ENCODE results near the gene BNIP1. TPM values are rescaled to one million over a fixed set of nuclear protein-coding genes. Genes with fewer than 3 reads are reported as not detected.
"Not testable (repeated sequence)": the region's sequence is repeated elsewhere in the genome, so short reads cannot be mapped to it uniquely, and the experiment has no call there.

BNIP1 gene
- total and polyA plus RNA-seq, 9 donors, result 8.3 to 17.6 (median 9.5) TPM

- Histone ChIP-seq H3K27ac (no peak overlapping the region), H3K4me3 (no peak overlapping the region), H3K9me3 (no peaks in the 10 kb centered on the region), H3K4me1 (ENCODE audit: insufficient read depth) (peaks cover 5% of the 10 kb centered on the region), H3K27me3 (no peaks in the 10 kb centered on the region), H3K36me3 (no peaks in the 10 kb centered on the region)
- 78 to 100% (median 93%) methylated on average over 1 of the region's 1 CpG for WGBS, 3 donors
- intact Hi-C loops (cut with DNase I), result no loop called here
- TF ChIP-seq POLR2A (IDR thresholded peaks at IDR 0.05) (no peak), EP300 (IDR thresholded peaks at IDR 0.05) (no peak), CTCF (IDR thresholded peaks at IDR 0.05) (no peak)
- DNase-seq, result no peak
Measured at GRCh38 chr5:173103411-173103810, 40.9 kb upstream of the BNIP1 start.

- Histone ChIP-seq H3K27me3 (no peaks in the 10 kb centered on the region), H3K9me3 (no peaks in the 10 kb centered on the region), H3K36me3 (no peaks in the 10 kb centered on the region), H3K27ac (no peak overlapping the region), H3K4me1 (ENCODE audit: insufficient read depth) (no peaks in the 10 kb centered on the region), H3K4me3 (no peak overlapping the region)
- WGBS, 3 donors, result 66 to 71% (median 71%) methylated on average over 3 of the region's 3 CpGs
- TF ChIP-seq CTCF (IDR thresholded peaks at IDR 0.05) (no peak), POLR2A (IDR thresholded peaks at IDR 0.05) (no peak), EP300 (IDR thresholded peaks at IDR 0.05) (no peak)
- intact Hi-C loops (cut with DNase I), result no loop called here
- DNase-seq, result no peak
Measured at GRCh38 chr5:173108914-173109313, 35.4 kb upstream of the BNIP1 start.

- Histone ChIP-seq H3K4me3 (no peak overlapping the region), H3K36me3 (no peaks in the 10 kb centered on the region), H3K4me1 (ENCODE audit: insufficient read depth) (no peaks in the 10 kb centered on the region), H3K27me3 (no peaks in the 10 kb centered on the region), H3K27ac (no peak overlapping the region), H3K9me3 (no peaks in the 10 kb centered on the region)
- intact Hi-C loops (cut with DNase I), result no loop called here
- no peak for TF ChIP-seq EP300 (IDR thresholded peaks at IDR 0.05)
- TF ChIP-seq POLR2A (IDR thresholded peaks at IDR 0.05), result no peak
- TF ChIP-seq CTCF (IDR thresholded peaks at IDR 0.05), result no peak
- 97 to 100% (median 99%) methylated on average over 1 of the region's 1 CpG for WGBS, 3 donors
- DNase-seq, result no peak
Measured at GRCh38 chr5:173114536-173114935, 29.8 kb upstream of the BNIP1 start.

GRCh38 chr5:173119719-173120118 is 24.6 kb upstream of the BNIP1 start:
- no peaks in the 10 kb centered on the region for H3K27me3 ChIP-seq
- DNase-seq, result no peak
- H3K4me1 ChIP-seq (ENCODE audit: insufficient read depth), result no peaks in the 10 kb centered on the region
- H3K36me3 ChIP-seq, result no peaks in the 10 kb centered on the region
- TF ChIP-seq EP300 (IDR thresholded peaks at IDR 0.05) (no peak), CTCF (IDR thresholded peaks at IDR 0.05) (no peak), POLR2A (IDR thresholded peaks at IDR 0.05) (no peak)
- no peak overlapping the region for H3K27ac ChIP-seq
- intact Hi-C loops (cut with DNase I), result no loop called here
- no peaks in the 10 kb centered on the region for H3K9me3 ChIP-seq
- 96 to 100% (median 98%) methylated on average over 1 of the region's 1 CpG for WGBS, 3 donors
- H3K4me3 ChIP-seq, result no peak overlapping the region

- WGBS, 3 donors, result 67 to 73% (median 69%) methylated on average over 3 of the region's 3 CpGs
- H3K27me3 ChIP-seq, result no peaks in the 10 kb centered on the region
- no peak for DNase-seq
- intact Hi-C loops (cut with DNase I), result no loop called here
- H3K27ac ChIP-seq, result no peak overlapping the region
- H3K4me3 ChIP-seq, result no peak overlapping the region
- H3K4me1 ChIP-seq (ENCODE audit: insufficient read depth), result no peaks in the 10 kb centered on the region
- TF ChIP-seq EP300 (IDR thresholded peaks at IDR 0.05) (no peak), POLR2A (IDR thresholded peaks at IDR 0.05) (no peak), CTCF (IDR thresholded peaks at IDR 0.05) (no peak)
- no peaks in the 10 kb centered on the region for H3K9me3 ChIP-seq
- H3K36me3 ChIP-seq, result no peaks in the 10 kb centered on the region
Measured at GRCh38 chr5:173123416-173123815, 20.9 kb upstream of the BNIP1 start.

GRCh38 chr5:173132166-173132565 is 12.2 kb upstream of the BNIP1 start:
- not testable (repeated sequence) for H3K27ac ChIP-seq; H3K4me3 ChIP-seq; H3K36me3 ChIP-seq; H3K27me3 ChIP-seq; H3K4me1 ChIP-seq (ENCODE audit: insufficient read depth); DNase-seq; H3K9me3 ChIP-seq
- 93 to 97% (median 96%) methylated on average over 6 of the region's 6 CpGs for WGBS, 3 donors
- intact Hi-C loops (cut with DNase I), result loop anchor here in 1 of 4 donors (5.0 kb wide), 1 partner anchor 300 kb away; no protein-coding TSS in a partner anchor

Data from ovary (tissue), 9 donors.